ENCODE measurements around the gene NPC2.
A peak's percentile ranks its signal among the peaks of the same experiment; 100 is the strongest.

NPC2 gene

DNA sequence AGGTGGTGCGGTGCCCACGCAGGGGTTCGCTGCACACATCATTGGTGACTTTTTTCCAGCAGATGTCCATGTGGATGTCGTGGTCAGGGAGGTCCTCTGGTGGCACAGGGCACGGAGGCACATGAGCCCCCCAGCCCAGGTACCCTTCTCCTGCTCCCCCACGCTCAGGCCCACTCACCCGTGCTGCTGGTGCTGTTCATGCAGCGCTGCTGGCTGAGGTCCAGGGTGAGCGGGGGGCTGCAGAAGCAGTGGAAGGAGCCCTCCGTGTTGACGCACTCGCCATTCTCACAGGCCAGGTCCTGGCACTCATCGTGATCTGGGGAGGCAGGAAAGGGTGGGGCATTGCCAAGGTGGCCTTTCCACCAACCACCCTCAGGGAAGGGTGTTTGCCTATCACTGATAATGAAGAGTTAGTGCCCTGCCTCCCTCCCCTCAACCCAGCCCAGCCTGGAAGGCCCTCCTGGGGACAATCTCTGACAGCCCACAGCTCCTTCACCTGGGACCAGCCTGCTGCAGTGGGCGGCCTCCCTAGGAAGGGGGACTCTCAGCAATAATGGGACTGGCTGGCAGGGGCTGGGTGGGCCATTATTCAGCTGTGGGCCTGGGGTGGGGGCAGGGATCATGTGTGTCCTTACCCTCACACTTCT lies 10.3 kb upstream of the NPC2 start:
- H3K9ac ChIP-seq (ENCODE audit: low read depth, low read length, poor library complexity, severe bottlenecking) = no peak overlapping the region
- TF ChIP-seq CTCF (conservative IDR thresholded peaks at IDR 0.05; ENCODE audit: low read length) (no peak), EZH2phosphoT487 (IDR thresholded peaks at IDR 0.05; ENCODE audit: borderline replicate concordance) (no peak)
- H3F3A ChIP-seq (ENCODE audit: low read depth) = no peaks in the 10 kb centered on the region
- H3K4me2 ChIP-seq (ENCODE audit: low read depth, low read length, poor library complexity, severe bottlenecking) = no peak overlapping the region
- H3K4me1 ChIP-seq (ENCODE audit: insufficient read depth, low read length, poor library complexity, severe bottlenecking) = no peaks in the 10 kb centered on the region
- no peaks in the 10 kb centered on the region for H3K27me3 ChIP-seq (ENCODE audit: insufficient read depth, low read length, poor library complexity, severe bottlenecking)
- H4K20me1 ChIP-seq (ENCODE audit: insufficient read depth, low read length, poor library complexity, severe bottlenecking) = no peaks in the 10 kb centered on the region
- H3K9me3 ChIP-seq (ENCODE audit: insufficient read depth, low read depth, low read length) = no peaks in the 10 kb centered on the region
- no peaks in the 10 kb centered on the region for H3K36me3 ChIP-seq (ENCODE audit: insufficient read depth, low read length)
- no peak overlapping the region for H3K4me3 ChIP-seq (ENCODE audit: low read length, poor library complexity, severe bottlenecking)
- H2AFZ ChIP-seq (ENCODE audit: low read length) = no peak overlapping the region
- H3K79me2 ChIP-seq (ENCODE audit: insufficient read depth, low read length) = no peaks in the 10 kb centered on the region
- H3K9me2 ChIP-seq (replicated peaks; ENCODE audit: low read depth, low read length) = no peaks in the 10 kb centered on the region

DNA sequence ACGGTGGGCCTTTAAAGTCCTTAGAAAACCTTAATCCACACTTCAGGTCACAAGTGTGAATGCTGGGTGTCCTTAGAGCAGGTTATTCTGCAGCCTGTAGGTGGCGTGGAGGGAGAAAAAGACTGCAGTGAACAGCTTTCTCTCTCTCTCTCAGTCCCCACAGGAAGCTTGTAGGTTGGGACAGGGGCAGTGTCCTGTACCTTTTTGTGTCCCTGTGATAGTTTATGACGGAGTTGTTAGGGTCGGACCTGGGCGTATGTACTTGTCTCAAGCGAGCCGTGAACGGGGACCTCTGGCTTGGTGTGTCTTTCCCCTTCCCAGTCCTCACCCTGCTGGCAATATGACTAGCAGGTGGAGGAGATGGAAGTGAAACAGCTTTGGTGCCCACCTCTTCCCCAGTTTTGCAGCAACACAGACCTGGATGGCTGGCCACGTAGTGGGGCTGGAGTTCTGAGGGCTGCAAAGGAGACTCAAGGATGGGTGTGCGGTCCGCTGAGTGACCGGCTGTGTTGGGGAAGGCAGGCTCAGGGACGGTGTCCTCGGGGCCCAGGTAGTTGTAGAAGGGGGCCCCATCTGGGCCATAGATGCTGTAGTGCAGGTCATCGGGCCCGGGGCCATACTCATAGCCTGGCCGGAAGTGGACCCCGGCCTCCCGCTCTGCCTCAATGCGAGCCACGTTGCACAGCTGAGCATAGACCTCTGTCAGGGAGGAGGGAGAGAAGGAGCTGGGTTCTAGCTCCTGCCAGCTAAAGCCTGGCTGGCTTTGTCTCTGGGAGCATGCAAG lies 9.3 kb upstream of the NPC2 start:
- H3K4me2 ChIP-seq (ENCODE audit: low read depth, low read length, poor library complexity, severe bottlenecking) = no peak overlapping the region
- H4K20me1 ChIP-seq (ENCODE audit: insufficient read depth, low read length, poor library complexity, severe bottlenecking) = no peaks in the 10 kb centered on the region
- H2AFZ ChIP-seq (ENCODE audit: low read length) = no peak overlapping the region

GRCh38 chr14:74501691-74502090 lies 8.6 kb upstream of the NPC2 start:
- no peak overlapping the region for H2AFZ ChIP-seq (ENCODE audit: low read length)

More for the DNA sequence above, 9.3 kb upstream of the NPC2 start:
- H3K27me3 ChIP-seq (ENCODE audit: insufficient read depth, low read length, poor library complexity, severe bottlenecking) = no peaks in the 10 kb centered on the region
- H3K79me2 ChIP-seq (ENCODE audit: insufficient read depth, low read length) = peaks cover 3% of the 10 kb centered on the region; the same call in 1 of the 2 replicates
- H3K9me3 ChIP-seq (ENCODE audit: insufficient read depth, low read depth, low read length) = no peaks in the 10 kb centered on the region
- H3K9me2 ChIP-seq (replicated peaks; ENCODE audit: low read depth, low read length) = no peaks in the 10 kb centered on the region
- no peaks in the 10 kb centered on the region for H3F3A ChIP-seq (ENCODE audit: low read depth)
- TF ChIP-seq CTCF (conservative IDR thresholded peaks at IDR 0.05; ENCODE audit: low read length) (peak; percentile 72), EZH2phosphoT487 (IDR thresholded peaks at IDR 0.05; ENCODE audit: borderline replicate concordance) (no peak)
- H3K4me1 ChIP-seq (ENCODE audit: insufficient read depth, low read length, poor library complexity, severe bottlenecking) = no peaks in the 10 kb centered on the region
- H3K4me3 ChIP-seq (ENCODE audit: low read length, poor library complexity, severe bottlenecking) = no peak overlapping the region
- H3K9ac ChIP-seq (ENCODE audit: low read depth, low read length, poor library complexity, severe bottlenecking) = no peak overlapping the region
- no peaks in the 10 kb centered on the region for H3K36me3 ChIP-seq (ENCODE audit: insufficient read depth, low read length)

More at GRCh38 chr14:74501691-74502090, 8.6 kb upstream of the NPC2 start:
- Histone ChIP-seq H3K4me2 (ENCODE audit: low read depth, low read length, poor library complexity, severe bottlenecking) (no peak overlapping the region), H3K4me1 (ENCODE audit: insufficient read depth, low read length, poor library complexity, severe bottlenecking) (peaks cover under 1% of the 10 kb centered on the region), H3K4me3 (ENCODE audit: low read length, poor library complexity, severe bottlenecking) (no peak overlapping the region), H3K9ac (ENCODE audit: low read depth, low read length, poor library complexity, severe bottlenecking) (no peak overlapping the region), H3K27me3 (ENCODE audit: insufficient read depth, low read length, poor library complexity, severe bottlenecking) (no peaks in the 10 kb centered on the region), H4K20me1 (ENCODE audit: insufficient read depth, low read length, poor library complexity, severe bottlenecking) (no peaks in the 10 kb centered on the region), H3K9me2 (replicated peaks; ENCODE audit: low read depth, low read length) (no peaks in the 10 kb centered on the region), H3K36me3 (ENCODE audit: insufficient read depth, low read length) (no peaks in the 10 kb centered on the region), H3K9me3 (ENCODE audit: insufficient read depth, low read depth, low read length) (no peaks in the 10 kb centered on the region), H3K79me2 (ENCODE audit: insufficient read depth, low read length) (peaks cover 8% of the 10 kb centered on the region; the same call in 1 of the 2 replicates), H3F3A (ENCODE audit: low read depth) (no peaks in the 10 kb centered on the region)
- no peak for TF ChIP-seq CTCF (conservative IDR thresholded peaks at IDR 0.05; ENCODE audit: low read length)
- no peak for TF ChIP-seq EZH2phosphoT487 (IDR thresholded peaks at IDR 0.05; ENCODE audit: borderline replicate concordance)

Data from Loucy (cell line).